H1 (cell line): ENCODE measurements around the gene LIMS1. TPM values are rescaled to one million over a fixed set of nuclear protein-coding genes. Genes with fewer than 3 reads are reported as not detected.

Source experiments
- HDAC2 ChIP-seq, 2 experiments: fragments of 300-600 bp in 1 of 2; sonication (generic) in 1 of 2; IDR thresholded peaks; 2 replicates each; pipeline ENCODE4 v1.6.1; 2011 to 2012; ENCODE audit warnings: low read depth in 2 of 2, low read length in 2 of 2, mild to moderate bottlenecking in 2 of 2, moderate library complexity in 2 of 2, borderline replicate concordance in 1 of 2, inconsistent platforms in 1 of 2
- KDM1A ChIP-seq: fragments of 200-600, 300-600 bp; sonication (generic); IDR thresholded peaks from 2 replicates; pipeline ENCODE4 v1.7.1; 2016; ENCODE audit warnings: mild to moderate bottlenecking, low read length, borderline replicate concordance
- MAFK ChIP-seq: IDR thresholded peaks from 2 replicates; pipeline ENCODE4 v1.6.1; 2012; ENCODE audit warnings: low read depth, mild to moderate bottlenecking, improper control_type of control experiment, low read length
- MAX ChIP-seq: IDR thresholded peaks from 2 replicates; pipeline ENCODE4 v1.6.1; 2012; ENCODE audit warnings: inconsistent platforms
- TBP ChIP-seq: IDR thresholded peaks from 2 replicates; pipeline ENCODE4 v1.6.1; 2011; ENCODE audit warnings: low read depth, low read length, improper control_type of control experiment
- ZNF274 ChIP-seq: IDR thresholded peaks from 2 replicates; pipeline ENCODE4 v1.7.0; 2012; ENCODE audit warnings: low read length, borderline replicate concordance; ENCODE audit errors: extremely low read depth
- polyA plus RNA-seq, 7 experiments: library from polyadenylated mRNA; depleted of rRNA in 3 of 7; stranded (reverse) in 5 of 7; unstranded in 2 of 7; fragments of >200 nt in 5 of 7; fragments of 200-250 nt in 2 of 7; gene quantifications; 1 replicate in 5 of 7; 2 replicates in 1 of 7; 4 replicates in 1 of 7; pipeline versions ENCODE4 v1.2.1 to v1.2.3, GENCODE V29; 2011 to 2013; ENCODE audit warnings: missing spikeins in 2 of 7, mixed read lengths in 2 of 7
- total RNA-seq: library from RNA; stranded (reverse); fragmentation: NEBNext Ultra II Directional; extraction: Animal tissue kit (Norgen Biotek cat#: 25700); gene quantifications from 2 replicates; pipeline ENCODE4 v1.2.1, GENCODE V29; 2021

Gene LIMS1
- total and polyA plus RNA-seq, 2 of the 8 experiments (the other 6 are each of a cell fraction or from before 2014, with no cell fraction given), result 24.1 to 36.7 TPM

DNA sequence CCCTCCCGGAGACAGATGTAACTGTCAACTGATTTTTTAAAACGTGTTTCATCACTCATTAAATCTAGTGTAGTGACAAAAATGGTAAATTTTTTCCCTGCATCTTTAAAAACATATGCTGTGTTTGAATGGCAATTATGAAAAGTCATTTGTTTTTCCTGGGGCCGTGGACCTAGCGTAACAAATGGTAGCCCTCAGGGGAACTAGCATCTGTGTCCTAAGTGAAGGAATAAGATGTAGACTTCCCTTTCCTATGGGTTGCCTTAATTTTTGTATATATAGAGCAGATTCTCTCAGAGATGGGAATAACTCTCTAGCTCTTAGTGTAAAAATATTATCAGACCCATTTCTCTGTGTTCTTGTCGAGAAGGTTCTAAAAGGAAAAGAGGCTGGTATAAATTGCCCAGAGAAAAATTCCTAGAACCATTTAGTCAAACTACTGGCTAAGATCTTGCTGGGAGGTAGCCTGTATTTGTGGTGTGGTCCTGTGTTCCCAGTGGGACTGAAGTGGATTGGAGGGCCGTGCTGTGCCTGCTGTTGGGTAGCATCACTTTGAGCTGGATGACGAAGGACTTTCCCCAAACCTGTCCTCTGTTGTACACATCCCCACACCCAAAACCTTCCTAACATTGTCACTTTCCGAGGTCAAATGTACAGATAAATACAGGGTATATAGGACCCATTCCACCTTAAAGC lies 85.8 kb downstream of the LIMS1 start (continued):
- TF ChIP-seq KDM1A (no peak), MAX (no peak), ZNF274 (no peak), TBP (no peak), MAFK (no peak), HDAC2 (IDR thresholded peaks at IDR 0.05; ENCODE audit: borderline replicate concordance in 1 of 2, low read depth in 2 of 2, low read length in 2 of 2) (no peak)
